ENCODE data around the gene SVIL.

Gene SVIL

GRCh38 chr10:29414501-29414900 lies 220.3 kb downstream of the SVIL start:
- ChIA-PET CTCF (no interaction called here), POLR2A (ENCODE audit: low non-redundant PET) (no interaction called here)
- no peak for DNase-seq (ENCODE audit: low spot score)
- H3K27ac ChIP-seq = no peak overlapping the region
- TF ChIP-seq, protein P1, sequence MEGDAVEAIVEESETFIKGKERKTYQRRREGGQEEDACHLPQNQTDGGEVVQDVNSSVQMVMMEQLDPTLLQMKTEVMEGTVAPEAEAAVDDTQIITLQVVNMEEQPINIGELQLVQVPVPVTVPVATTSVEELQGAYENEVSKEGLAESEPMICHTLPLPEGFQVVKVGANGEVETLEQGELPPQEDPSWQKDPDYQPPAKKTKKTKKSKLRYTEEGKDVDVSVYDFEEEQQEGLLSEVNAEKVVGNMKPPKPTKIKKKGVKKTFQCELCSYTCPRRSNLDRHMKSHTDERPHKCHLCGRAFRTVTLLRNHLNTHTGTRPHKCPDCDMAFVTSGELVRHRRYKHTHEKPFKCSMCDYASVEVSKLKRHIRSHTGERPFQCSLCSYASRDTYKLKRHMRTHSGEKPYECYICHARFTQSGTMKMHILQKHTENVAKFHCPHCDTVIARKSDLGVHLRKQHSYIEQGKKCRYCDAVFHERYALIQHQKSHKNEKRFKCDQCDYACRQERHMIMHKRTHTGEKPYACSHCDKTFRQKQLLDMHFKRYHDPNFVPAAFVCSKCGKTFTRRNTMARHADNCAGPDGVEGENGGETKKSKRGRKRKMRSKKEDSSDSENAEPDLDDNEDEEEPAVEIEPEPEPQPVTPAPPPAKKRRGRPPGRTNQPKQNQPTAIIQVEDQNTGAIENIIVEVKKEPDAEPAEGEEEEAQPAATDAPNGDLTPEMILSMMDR (conservative IDR thresholded peaks at IDR 0.05; ENCODE audit: low read depth) = no peak

DNA sequence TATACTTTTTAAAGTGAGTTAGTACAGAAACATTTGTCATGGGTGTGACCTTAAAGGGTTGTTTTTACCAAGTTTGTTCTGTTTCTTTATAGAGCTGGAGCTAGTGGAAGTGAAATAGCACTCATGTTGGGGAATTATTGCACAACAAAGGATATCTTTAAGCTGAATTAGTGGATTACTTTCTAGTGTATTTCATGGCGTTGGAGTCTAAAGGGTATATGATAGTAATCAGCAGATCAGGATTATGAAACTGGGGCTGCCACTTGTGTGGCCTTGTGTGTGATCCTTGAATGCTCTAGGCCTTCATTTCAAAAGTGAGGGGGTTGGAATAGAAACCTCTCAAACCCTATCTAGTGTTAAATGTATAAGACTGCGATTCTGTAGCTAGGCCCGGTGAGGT lies 222.3 kb downstream of the SVIL start:
- POLR2A ChIA-PET (ENCODE audit: low non-redundant PET) = no interaction called here
- H3K27ac ChIP-seq = no peak overlapping the region
- TF ChIP-seq, protein P1 (conservative IDR thresholded peaks at IDR 0.05; ENCODE audit: low read depth) = no peak
- DNase-seq (ENCODE audit: low spot score) = no peak
- CTCF ChIA-PET = no interaction called here

GRCh38 chr10:29411666-29412315 lies 223.0 kb downstream of the SVIL start:
- CTCF ChIA-PET = interaction anchor here (0.6 to 0.7 kb wide), 2 partner anchors 804 to 1034 kb away, joined by 3 read pairs; no protein-coding TSS in a partner anchor
- TF ChIP-seq, protein P1 (conservative IDR thresholded peaks at IDR 0.05; ENCODE audit: low read depth) = no peak
- POLR2A ChIA-PET (ENCODE audit: low non-redundant PET) = no interaction called here
- H3K27ac ChIP-seq = no peak overlapping the region
- DNase-seq (ENCODE audit: low spot score) = no peak

GRCh38 chr10:29409241-29410054 lies 225.3 kb downstream of the SVIL start:
- TF ChIP-seq, protein P1 (conservative IDR thresholded peaks at IDR 0.05; ENCODE audit: low read depth) = no peak
- ChIA-PET CTCF (interaction anchor here (0.6 to 0.7 kb wide), 5 partner anchors 23 to 524 kb away, joined by 3 to 4 read pairs (median 3); no protein-coding TSS in a partner anchor), POLR2A (ENCODE audit: low non-redundant PET) (interaction anchor here (0.5 to 0.6 kb wide), 2 partner anchors 88 to 144 kb away, joined by 3 to 12 read pairs; no protein-coding TSS in a partner anchor)
- peak; percentile 65 for DNase-seq (ENCODE audit: low spot score)
- peak overlapping the region; percentile 87 for H3K27ac ChIP-seq

GRCh38 chr10:29408847-29409240 lies 225.9 kb downstream of the SVIL start:
- no peak for DNase-seq (ENCODE audit: low spot score)
- TF ChIP-seq, protein P1 (conservative IDR thresholded peaks at IDR 0.05; ENCODE audit: low read depth) = no peak
- ChIA-PET CTCF (interaction anchor here (0.7 kb wide), 2 partner anchors 211 to 524 kb away, joined by 3 to 4 read pairs; no protein-coding TSS in a partner anchor), POLR2A (ENCODE audit: low non-redundant PET) (interaction anchor here (0.5 to 0.6 kb wide), 2 partner anchors 88 to 144 kb away, joined by 3 to 12 read pairs; no protein-coding TSS in a partner anchor)
- peak overlapping the region; percentile 87 for H3K27ac ChIP-seq
